Measurements from ENCODE around the gene SLC34A1. TPM values are rescaled to one million over a fixed set of nuclear protein-coding genes. Genes with fewer than 3 reads are reported as not detected.

The SLC34A1 gene
- total RNA-seq, 5 donors from 2014 or later (not counting 1 experiment from before 2014, with no cell fraction given), result 0.13 to 0.18 (median 0.16) TPM; not detected in 2

GRCh38 chr5:177354256-177354655 lies 30.0 kb upstream of the SLC34A1 start:
- CTCF ChIA-PET, result interaction anchor here in 1 of 2 donors (1.0 kb wide), 1 partner anchor 18 kb away, joined by 3 read pairs; no protein-coding TSS in a partner anchor
- H3K27me3 Mint-ChIP-seq, result no peaks in the 10 kb centered on the region
- DNase-seq (no peak), ATAC-seq (replicated peaks in 1 of 4) (no peak)
- peaks cover 39 to 68% of the 10 kb centered on the region in 2 experiments for H3K4me1 ChIP-seq (ENCODE audit: control insufficient read depth in 1 of 2, extremely low read depth in 1 of 2, insufficient read depth in 2 of 2, low read length in 2 of 2)
- H3K9me3 ChIP-seq, result no peaks in the 10 kb centered on the region
- H3K36me3 ChIP-seq (ENCODE audit: control insufficient read depth in 2 of 2, extremely low read depth in 1 of 2, insufficient read depth in 1 of 2, low read length in 1 of 2), result peaks cover 5 to 19% of the 10 kb centered on the region in 2 donors
- H3K4me3 Mint-ChIP-seq, result peak overlapping the region in 1 of 3 donors; percentile 17
- H3K36me3 Mint-ChIP-seq, result peaks cover 8% of the 10 kb centered on the region
- peaks cover 62 to 74% (median 72%) of the 10 kb centered on the region in 3 donors for H3K4me1 Mint-ChIP-seq
- peak overlapping the region in 1 of 2 donors; percentile 17 for H3K27ac Mint-ChIP-seq
- no peak overlapping the region for H3K27ac ChIP-seq (ENCODE audit: low read length)
- no peak overlapping the region for H3K4me3 ChIP-seq (ENCODE audit: control insufficient read depth in 1 of 2, extremely low read depth in 1 of 2, low read length in 1 of 2)
- 100% methylated on average over 2 of the region's 3 CpGs for WGBS (ENCODE audit: insufficient coverage)
- H3K27me3 ChIP-seq (replicated peaks in 1 of 2; ENCODE audit: control insufficient read depth in 2 of 2, extremely low read depth in 1 of 2, insufficient read depth in 2 of 2, low read length in 1 of 2), result no peaks in the 10 kb centered on the region
- H3K9me3 Mint-ChIP-seq, result no peaks in the 10 kb centered on the region
- POLR2A ChIA-PET, result no interaction called here

DNA sequence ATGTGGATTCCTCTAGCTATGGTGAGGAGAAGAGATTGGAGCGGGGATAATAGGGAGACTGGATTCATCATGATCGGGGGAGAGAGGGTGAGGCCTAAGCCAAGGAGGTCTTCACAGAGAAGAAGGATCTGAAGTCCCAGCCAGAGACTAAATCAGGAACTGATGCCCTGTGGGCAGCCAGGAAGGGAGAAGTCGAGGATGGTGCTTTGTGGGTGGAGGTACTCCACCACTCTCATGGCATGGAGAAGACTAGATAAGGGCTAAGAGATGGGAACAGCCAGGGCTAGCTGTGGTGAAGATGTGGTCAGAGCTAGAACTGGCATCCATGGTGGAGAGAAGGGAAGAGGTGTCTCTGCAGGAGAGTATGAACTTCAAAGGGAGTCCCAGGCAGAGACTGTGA lies 29.5 kb upstream of the SLC34A1 start:
- H3K4me1 Mint-ChIP-seq, result peaks cover 62 to 74% (median 72%) of the 10 kb centered on the region in 3 donors
- H3K36me3 ChIP-seq (ENCODE audit: control insufficient read depth in 2 of 2, extremely low read depth in 1 of 2, insufficient read depth in 1 of 2, low read length in 1 of 2), result peaks cover 2 to 19% of the 10 kb centered on the region in 2 donors
- no peak for ATAC-seq (replicated peaks in 1 of 4)
- CTCF ChIA-PET, result interaction anchor here in 1 of 2 donors (1.0 kb wide), 1 partner anchor 17 kb away, joined by 3 read pairs; no protein-coding TSS in a partner anchor
- 89% methylated on average over 3 of the region's 3 CpGs for WGBS (ENCODE audit: insufficient coverage)
- H3K27me3 Mint-ChIP-seq, result no peaks in the 10 kb centered on the region
- POLR2A ChIA-PET, result no interaction called here
- H3K4me3 ChIP-seq (ENCODE audit: control insufficient read depth in 1 of 2, extremely low read depth in 1 of 2, low read length in 1 of 2), result no peak overlapping the region
- H3K27me3 ChIP-seq (replicated peaks in 1 of 2; ENCODE audit: control insufficient read depth in 2 of 2, extremely low read depth in 1 of 2, insufficient read depth in 2 of 2, low read length in 1 of 2), result no peaks in the 10 kb centered on the region
- peak overlapping the region in 1 of 3 donors; percentile 17 for H3K4me3 Mint-ChIP-seq
- H3K4me1 ChIP-seq (ENCODE audit: control insufficient read depth in 1 of 2, extremely low read depth in 1 of 2, insufficient read depth in 2 of 2, low read length in 2 of 2), result peaks cover 42 to 68% of the 10 kb centered on the region in 2 experiments
- no peaks in the 10 kb centered on the region for H3K9me3 ChIP-seq
- peaks cover 3% of the 10 kb centered on the region for H3K36me3 Mint-ChIP-seq
- H3K27ac Mint-ChIP-seq, result peak overlapping the region; percentile 17 to 25
- H3K9me3 Mint-ChIP-seq, result no peaks in the 10 kb centered on the region
- H3K27ac ChIP-seq (ENCODE audit: low read length), result no peak overlapping the region
- no peak for DNase-seq

- Histone ChIP-seq H3K36me3 (ENCODE audit: control insufficient read depth in 2 of 2, extremely low read depth in 1 of 2, insufficient read depth in 1 of 2, low read length in 1 of 2) (peaks cover 0 to 19% of the 10 kb centered on the region in 2 donors), H3K27me3 (replicated peaks in 1 of 2; ENCODE audit: control insufficient read depth in 2 of 2, extremely low read depth in 1 of 2, insufficient read depth in 2 of 2, low read length in 1 of 2) (no peaks in the 10 kb centered on the region), H3K9me3 (no peaks in the 10 kb centered on the region), H3K27ac (ENCODE audit: low read length) (no peak overlapping the region), H3K4me3 (ENCODE audit: control insufficient read depth in 1 of 2, extremely low read depth in 1 of 2, low read length in 1 of 2) (no peak overlapping the region), H3K4me1 (ENCODE audit: control insufficient read depth in 1 of 2, extremely low read depth in 1 of 2, insufficient read depth in 2 of 2, low read length in 2 of 2) (peaks cover 41 to 68% of the 10 kb centered on the region in 2 experiments)
- peaks cover 62 to 74% (median 72%) of the 10 kb centered on the region in 3 donors for H3K4me1 Mint-ChIP-seq
- no peaks in the 10 kb centered on the region for H3K9me3 Mint-ChIP-seq
- ChIA-PET CTCF (no interaction called here), POLR2A (no interaction called here)
- peak overlapping the region in 1 of 3 donors; percentile 77 for H3K4me3 Mint-ChIP-seq
- peaks cover 5% of the 10 kb centered on the region for H3K36me3 Mint-ChIP-seq
- DNase-seq (no peak), ATAC-seq (replicated peaks in 1 of 4) (no peak)
- WGBS (ENCODE audit: insufficient coverage), result no CpG with 5 or more reads among the region's 1 CpG
- H3K27me3 Mint-ChIP-seq, result no peaks in the 10 kb centered on the region
- peak overlapping the region; percentile 25 to 49 for H3K27ac Mint-ChIP-seq
These were observed 28.9 kb upstream of the SLC34A1 start for GRCh38 chr5:177355162-177355867.

- Mint-ChIP-seq H3K4me3 (peak overlapping the region in 1 of 3 donors; percentile 77), H3K36me3 (peaks cover 5% of the 10 kb centered on the region), H3K27me3 (no peaks in the 10 kb centered on the region), H3K9me3 (no peaks in the 10 kb centered on the region), H3K27ac (peak overlapping the region; percentile 49 to 60), H3K4me1 (peaks cover 60 to 73% (median 72%) of the 10 kb centered on the region in 3 donors)
- no peaks in the 10 kb centered on the region for H3K9me3 ChIP-seq
- H3K4me3 ChIP-seq (ENCODE audit: control insufficient read depth in 1 of 2, extremely low read depth in 1 of 2, low read length in 1 of 2), result no peak overlapping the region
- H3K4me1 ChIP-seq (ENCODE audit: control insufficient read depth in 1 of 2, extremely low read depth in 1 of 2, insufficient read depth in 2 of 2, low read length in 2 of 2), result peaks cover 38 to 68% of the 10 kb centered on the region in 2 experiments
- ChIA-PET CTCF (interaction anchor here (0.5 to 1.4 kb wide), 3 partner anchors 10 to 102 kb away, joined by 3 to 4 read pairs (median 4); no protein-coding TSS in a partner anchor), POLR2A (interaction anchor here in 1 of 2 donors (0.6 kb wide), 1 partner anchor 14 kb away, joined by 3 read pairs; no protein-coding TSS in a partner anchor)
- DNase-seq (no peak), ATAC-seq (replicated peaks in 1 of 4) (no peak)
- no peaks in the 10 kb centered on the region for H3K27me3 ChIP-seq (replicated peaks in 1 of 2; ENCODE audit: control insufficient read depth in 2 of 2, extremely low read depth in 1 of 2, insufficient read depth in 2 of 2, low read length in 1 of 2)
- 17% methylated on average over 1 of the region's 1 CpG for WGBS (ENCODE audit: insufficient coverage)
- peaks cover 0 to 19% of the 10 kb centered on the region in 2 donors for H3K36me3 ChIP-seq (ENCODE audit: control insufficient read depth in 2 of 2, extremely low read depth in 1 of 2, insufficient read depth in 1 of 2, low read length in 1 of 2)
- H3K27ac ChIP-seq (ENCODE audit: low read length), result no peak overlapping the region
These were observed 28.4 kb upstream of the SLC34A1 start for GRCh38 chr5:177355868-177356168.

GRCh38 chr5:177356746-177357145 lies 27.5 kb upstream of the SLC34A1 start:
- 100% methylated on average over 1 of the region's 3 CpGs for WGBS (ENCODE audit: insufficient coverage)
- Mint-ChIP-seq H3K27ac (peak overlapping the region; percentile 89 to 97), H3K27me3 (no peaks in the 10 kb centered on the region), H3K4me3 (peak overlapping the region; percentile 77 to 91 (median 83)), H3K9me3 (no peaks in the 10 kb centered on the region), H3K36me3 (peaks cover 5% of the 10 kb centered on the region), H3K4me1 (peaks cover 65 to 76% (median 76%) of the 10 kb centered on the region in 3 donors)
- H3K36me3 ChIP-seq (ENCODE audit: control insufficient read depth in 2 of 2, extremely low read depth in 1 of 2, insufficient read depth in 1 of 2, low read length in 1 of 2), result peaks cover 0 to 23% of the 10 kb centered on the region in 2 donors
- no peaks in the 10 kb centered on the region for H3K27me3 ChIP-seq (replicated peaks in 1 of 2; ENCODE audit: control insufficient read depth in 2 of 2, extremely low read depth in 1 of 2, insufficient read depth in 2 of 2, low read length in 1 of 2)
- H3K4me3 ChIP-seq (ENCODE audit: control insufficient read depth in 1 of 2, extremely low read depth in 1 of 2, low read length in 1 of 2), result peak overlapping the region in 1 of 2 donors; percentile 92
- peaks cover 43 to 72% of the 10 kb centered on the region in 2 experiments for H3K4me1 ChIP-seq (ENCODE audit: control insufficient read depth in 1 of 2, extremely low read depth in 1 of 2, insufficient read depth in 2 of 2, low read length in 2 of 2)
- peak overlapping the region; percentile 73 for H3K27ac ChIP-seq (ENCODE audit: low read length)
- no peaks in the 10 kb centered on the region for H3K9me3 ChIP-seq
- POLR2A ChIA-PET, result interaction anchor here (0.6 to 0.8 kb wide), 5 partner anchors 9 to 192 kb away, joined by 3 to 15 read pairs (median 5); no protein-coding TSS in a partner anchor
- DNase-seq, result no peak
- CTCF ChIA-PET, result interaction anchor here in 1 of 2 donors (0.6 to 1.4 kb wide), 3 partner anchors 41 to 113 kb away, joined by 3 to 4 read pairs (median 3); no protein-coding TSS in a partner anchor
- no peak for ATAC-seq (replicated peaks in 1 of 4)

- ChIA-PET CTCF (interaction anchor here in 1 of 2 donors (0.6 to 1.4 kb wide), 2 partner anchors 41 to 100 kb away, joined by 3 to 4 read pairs; no protein-coding TSS in a partner anchor), POLR2A (no interaction called here)
- peak overlapping the region; percentile 77 to 92 for H3K4me3 ChIP-seq (ENCODE audit: control insufficient read depth in 1 of 2, extremely low read depth in 1 of 2, low read length in 1 of 2)
- H3K9me3 ChIP-seq, result no peaks in the 10 kb centered on the region
- peak overlapping the region; percentile 89 to 97 for H3K27ac Mint-ChIP-seq
- no peaks in the 10 kb centered on the region for H3K27me3 ChIP-seq (replicated peaks in 1 of 2; ENCODE audit: control insufficient read depth in 2 of 2, extremely low read depth in 1 of 2, insufficient read depth in 2 of 2, low read length in 1 of 2)
- 59% methylated on average over 3 of the region's 5 CpGs for WGBS (ENCODE audit: insufficient coverage)
- H3K36me3 Mint-ChIP-seq, result peaks cover 5% of the 10 kb centered on the region
- H3K9me3 Mint-ChIP-seq, result no peaks in the 10 kb centered on the region
- ATAC-seq (replicated peaks in 1 of 4) (peak; percentile 6 to 14 (median 9)), DNase-seq (no peak)
- peak overlapping the region; percentile 77 to 91 (median 83) for H3K4me3 Mint-ChIP-seq
- peaks cover 0 to 27% of the 10 kb centered on the region in 2 donors for H3K36me3 ChIP-seq (ENCODE audit: control insufficient read depth in 2 of 2, extremely low read depth in 1 of 2, insufficient read depth in 1 of 2, low read length in 1 of 2)
- peaks cover 46 to 72% of the 10 kb centered on the region in 2 experiments for H3K4me1 ChIP-seq (ENCODE audit: control insufficient read depth in 1 of 2, extremely low read depth in 1 of 2, insufficient read depth in 2 of 2, low read length in 2 of 2)
- peaks cover 65 to 76% (median 76%) of the 10 kb centered on the region in 3 donors for H3K4me1 Mint-ChIP-seq
- H3K27ac ChIP-seq (ENCODE audit: low read length), result peak overlapping the region; percentile 73
- H3K27me3 Mint-ChIP-seq, result no peaks in the 10 kb centered on the region
These were observed 27.1 kb upstream of the SLC34A1 start for GRCh38 chr5:177357146-177357458.

Data from T-cell (primary cell).